ENCODE results near the gene CEP295NL.
A peak's percentile ranks its signal among the peaks of the same experiment; 100 is the strongest.
"Not testable (repeated sequence)": the region's sequence is repeated elsewhere in the genome, so short reads cannot be mapped to it uniquely, and the experiment has no call there.

The CEP295NL gene, protein sequence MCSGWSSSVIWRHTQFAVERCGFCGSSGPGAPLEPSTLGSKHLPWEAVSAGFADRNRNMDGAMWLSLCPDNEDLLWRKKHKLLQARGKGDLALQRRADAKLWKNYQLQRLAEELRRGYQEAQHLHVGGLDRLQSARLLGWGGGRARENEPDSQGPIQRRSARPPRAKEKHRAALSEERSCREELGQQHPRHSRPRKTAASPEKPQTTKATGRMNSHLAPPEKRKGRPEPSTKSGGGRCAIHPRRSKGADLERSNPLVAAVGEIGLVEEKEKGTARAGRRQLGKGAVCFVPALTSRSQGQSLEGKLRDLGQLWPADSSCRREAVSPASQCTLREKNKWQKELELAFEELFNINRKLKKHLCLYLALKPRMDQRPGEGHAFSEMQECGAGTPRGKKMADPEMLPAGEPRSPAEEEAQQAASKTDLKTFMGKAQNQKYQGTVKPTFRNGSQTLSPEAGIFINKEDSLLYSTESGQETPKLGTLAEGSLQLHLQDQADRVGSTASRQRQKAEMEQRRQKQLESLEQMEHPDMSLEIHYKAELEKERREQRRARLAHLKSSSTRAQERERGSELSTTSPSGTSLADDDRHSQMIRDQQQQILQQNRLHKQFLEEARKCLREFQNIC

DNA sequence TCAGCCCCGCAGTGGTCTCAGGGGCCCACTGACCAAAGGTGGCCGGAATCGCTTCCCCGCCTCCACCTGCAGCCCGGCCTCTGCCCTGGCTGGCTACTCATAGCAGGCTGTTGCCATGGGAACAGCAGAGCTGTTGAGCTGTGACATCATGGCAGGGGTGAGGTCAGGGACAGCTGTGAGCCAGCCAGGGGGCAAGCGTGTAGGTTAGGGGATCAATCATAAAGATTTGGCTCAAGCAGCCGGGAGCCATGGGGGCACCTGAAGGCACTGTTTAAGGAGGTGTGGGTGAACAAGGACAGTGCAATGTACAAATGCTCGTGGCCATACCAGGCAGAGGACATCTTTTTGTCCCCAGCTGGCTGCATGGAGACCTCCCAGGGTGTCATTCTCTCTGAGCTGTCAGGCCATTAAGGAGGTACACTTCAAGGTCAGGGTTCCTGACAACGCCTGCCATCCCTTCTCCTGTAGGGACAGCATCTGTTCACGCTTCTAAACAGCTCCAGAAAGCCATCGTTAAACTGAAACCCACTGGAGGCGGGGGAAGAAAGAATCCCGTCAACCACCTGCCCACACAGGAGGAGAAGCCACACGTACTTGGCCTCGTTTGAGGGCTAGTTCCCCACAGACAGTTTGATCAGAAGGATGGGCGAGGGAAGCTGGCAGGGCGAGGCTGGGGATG is at the start of gene CEP295NL:
CEP295NL (minus strand) TSS at position 101 of the 679 bp plus-strand sequence. CDS start 1,373 bp downstream, outside the sequence.
- DNase-seq (ENCODE audit: low spot score): peak; percentile 63

DNA sequence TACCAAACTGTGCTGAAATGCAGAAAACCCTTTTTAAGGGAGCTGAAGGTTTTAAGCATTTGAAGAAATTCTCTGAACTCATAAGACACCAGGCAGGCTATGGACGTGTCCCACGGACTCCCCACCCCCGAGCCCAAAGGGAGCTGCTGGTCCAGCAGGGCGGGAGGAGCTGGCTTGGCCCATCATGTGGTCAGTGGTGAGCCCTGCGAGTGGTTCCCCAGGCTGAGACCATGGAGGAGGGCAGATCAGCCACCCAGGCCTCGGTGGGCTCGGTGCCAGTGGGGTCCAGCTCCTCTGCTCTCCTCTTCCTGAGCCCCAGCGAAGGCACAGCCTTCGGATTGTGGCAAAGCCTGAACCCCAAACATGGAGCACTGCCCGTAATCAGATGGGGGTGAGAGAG is 49.7 kb upstream of the CEP295NL start:
- DNase-seq (ENCODE audit: low spot score): no peak

DNA sequence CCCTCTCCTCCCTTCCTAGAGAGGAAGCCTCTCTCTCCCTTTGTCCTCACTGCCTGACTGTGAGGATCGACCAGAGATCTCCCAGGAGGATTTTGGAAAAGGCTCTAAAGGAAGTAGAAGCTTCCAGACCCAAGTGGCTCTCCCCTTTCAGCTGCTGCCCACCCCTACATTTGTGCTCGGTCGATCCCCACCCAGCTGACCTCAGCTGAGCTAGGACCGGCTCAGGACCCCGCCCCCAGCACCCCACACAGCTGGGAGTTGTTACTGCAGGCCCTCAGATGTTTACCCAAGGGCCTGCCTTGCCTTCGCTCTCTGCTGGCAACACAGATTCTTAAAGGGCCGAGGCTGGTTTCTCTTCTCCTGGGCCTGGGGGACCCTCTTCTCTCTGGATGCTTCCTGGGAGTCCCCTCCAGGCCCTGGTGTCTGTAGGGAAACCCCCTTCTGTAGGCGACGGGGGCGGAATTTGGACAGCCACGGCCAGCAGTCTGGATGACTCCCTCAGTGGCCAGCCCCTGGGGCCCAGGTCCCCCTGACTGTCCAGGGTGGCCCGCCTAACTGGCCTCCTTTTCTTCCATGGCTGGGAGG is 49.1 kb upstream of the CEP295NL start:
- no peak for DNase-seq (ENCODE audit: low spot score)

DNA sequence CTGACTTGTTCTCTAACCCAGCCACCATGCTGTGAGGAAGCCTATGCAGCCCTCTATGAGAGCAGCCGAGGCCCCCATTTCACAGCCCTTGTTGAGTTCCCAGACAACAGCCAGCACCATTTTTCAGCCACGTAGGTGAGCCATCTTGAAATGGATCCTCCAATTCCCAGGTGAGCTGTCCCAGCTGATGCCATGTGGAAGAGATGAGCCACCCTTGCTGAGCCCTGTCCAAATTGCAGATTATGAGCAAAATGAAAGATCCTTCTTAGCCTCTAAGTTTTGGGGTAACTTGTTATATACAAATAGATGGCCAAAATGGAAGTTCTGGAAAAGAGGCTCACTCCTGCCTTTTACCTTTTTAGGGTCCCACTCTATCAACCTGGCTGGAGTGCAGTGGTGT is 47.9 kb upstream of the CEP295NL start:
- DNase-seq (ENCODE audit: low spot score): no peak

DNA sequence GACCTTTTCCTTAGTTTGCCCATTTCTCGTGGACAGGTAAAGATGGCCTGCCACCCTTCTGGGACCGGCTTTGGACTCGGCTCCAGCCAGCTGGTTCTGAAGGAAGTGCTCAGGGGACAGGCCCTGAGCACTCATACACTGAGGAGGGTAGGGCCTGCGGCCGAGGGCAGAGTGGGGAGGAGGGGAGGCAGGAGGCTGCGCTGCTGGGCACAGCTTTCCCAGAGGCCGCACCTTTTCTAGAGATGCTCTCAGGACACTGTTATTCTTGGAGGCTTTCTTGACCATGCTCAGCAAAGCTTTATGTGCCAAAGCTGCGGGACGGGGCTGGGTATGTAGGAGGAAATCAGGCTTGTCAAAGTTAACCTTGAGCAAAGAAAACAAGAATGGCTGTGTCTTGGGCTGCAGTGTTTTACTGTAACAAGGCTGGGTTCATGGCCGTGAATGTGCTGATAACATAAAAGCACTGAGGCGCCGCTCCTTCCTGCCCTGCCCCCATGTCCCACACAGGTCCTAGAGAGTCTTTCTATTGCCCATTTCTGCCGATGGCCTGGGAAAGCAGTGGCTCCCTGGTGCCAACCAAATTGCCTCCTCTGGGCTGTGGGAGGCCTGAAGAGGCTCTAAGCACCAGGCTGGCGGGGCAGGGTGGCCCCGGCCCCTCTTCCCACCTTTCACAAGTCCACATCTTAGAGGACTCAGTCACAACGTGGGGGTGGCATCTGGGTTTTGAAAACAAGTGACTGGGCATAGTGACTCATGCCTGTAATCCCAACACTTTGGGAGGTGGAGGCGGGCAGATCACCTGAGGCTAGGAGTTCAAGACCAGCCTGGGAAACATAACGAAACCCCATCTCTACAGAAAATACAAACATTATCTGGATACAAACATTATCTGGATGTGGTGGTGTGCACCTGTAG is 44.5 kb upstream of the CEP295NL start:
- no peak for DNase-seq (ENCODE audit: low spot score)

DNA sequence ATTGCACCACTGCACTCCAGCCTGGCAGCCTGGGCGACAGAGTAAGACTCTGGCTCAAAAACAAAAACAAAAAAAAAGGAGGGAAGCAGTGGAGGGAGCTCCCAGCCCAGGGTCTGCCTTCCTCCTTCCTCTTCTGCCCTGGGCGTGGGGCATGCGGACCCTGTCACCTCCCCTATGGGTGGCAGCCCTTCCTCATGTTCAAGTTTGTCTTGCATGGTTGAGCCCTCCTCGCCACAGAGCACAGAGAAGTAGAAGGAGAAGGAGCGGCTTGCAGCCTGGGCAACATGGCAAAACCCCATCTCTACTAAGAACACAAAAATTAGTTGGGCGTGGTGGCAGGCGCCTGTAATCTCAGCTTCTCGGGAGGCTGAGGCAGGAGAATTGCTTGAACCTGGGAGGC is 43.6 kb upstream of the CEP295NL start:
- no peak for DNase-seq (ENCODE audit: low spot score)

DNA sequence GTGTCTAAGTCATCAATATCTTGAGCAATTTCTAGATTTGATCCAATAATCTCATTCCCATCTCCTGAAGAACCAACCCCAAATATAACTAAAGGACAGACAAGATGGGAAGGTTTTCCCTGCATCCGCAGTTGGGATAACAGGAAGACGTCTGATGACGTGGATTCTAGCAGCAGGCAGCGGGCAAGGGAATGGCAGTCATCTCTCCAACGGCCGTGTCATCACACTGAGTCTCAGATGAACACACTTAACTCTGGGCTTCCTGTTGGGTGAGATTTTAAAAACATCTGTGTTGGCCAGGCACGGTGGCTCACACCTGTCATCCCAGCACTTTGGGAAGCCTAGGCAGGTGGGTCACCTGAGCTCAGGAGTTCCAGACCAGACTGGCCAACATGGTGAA is 43.1 kb upstream of the CEP295NL start:
- no peak for DNase-seq (ENCODE audit: low spot score)

DNA sequence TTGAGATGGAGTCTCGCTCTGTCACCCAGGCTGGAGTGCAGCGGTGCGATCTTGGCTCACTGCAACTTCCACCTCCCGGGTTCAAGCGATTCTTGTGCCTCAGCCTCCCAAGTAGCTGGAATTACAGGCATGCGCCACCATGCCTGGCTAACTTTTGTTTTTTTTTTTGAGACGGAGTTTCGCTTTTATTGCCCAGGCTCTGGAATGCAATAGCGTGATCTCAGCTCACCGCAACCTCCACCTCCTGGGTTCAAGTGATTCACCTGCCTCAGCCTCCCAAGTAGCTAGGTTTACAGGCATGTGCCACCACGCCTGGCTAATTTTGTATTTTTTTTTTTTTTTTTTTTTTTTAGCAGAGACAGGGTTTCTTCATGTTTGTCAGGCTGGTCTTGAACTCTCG is 42.5 kb upstream of the CEP295NL start:
- DNase-seq (ENCODE audit: low spot score): not testable (repeated sequence)

DNA sequence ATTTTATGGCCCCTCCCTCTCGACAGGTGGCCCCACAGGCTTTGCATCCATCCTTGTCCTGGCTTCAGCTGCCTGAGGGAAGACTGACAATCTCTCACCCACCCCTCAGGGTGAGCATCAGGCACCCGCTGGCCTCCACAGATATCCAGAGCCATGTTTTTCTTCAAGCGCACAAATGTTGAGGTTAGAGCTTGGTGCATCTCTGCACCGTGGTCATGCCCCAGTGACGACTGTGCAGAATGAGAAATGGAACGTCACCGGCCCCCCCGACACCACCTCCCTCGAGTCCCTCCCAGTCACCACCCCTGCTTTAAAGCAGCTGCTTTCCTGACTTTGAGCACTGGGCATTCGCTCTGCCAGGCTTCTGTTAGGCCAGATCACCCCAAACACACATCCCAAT is 42.0 kb upstream of the CEP295NL start:
- DNase-seq (ENCODE audit: low spot score): no peak

DNA sequence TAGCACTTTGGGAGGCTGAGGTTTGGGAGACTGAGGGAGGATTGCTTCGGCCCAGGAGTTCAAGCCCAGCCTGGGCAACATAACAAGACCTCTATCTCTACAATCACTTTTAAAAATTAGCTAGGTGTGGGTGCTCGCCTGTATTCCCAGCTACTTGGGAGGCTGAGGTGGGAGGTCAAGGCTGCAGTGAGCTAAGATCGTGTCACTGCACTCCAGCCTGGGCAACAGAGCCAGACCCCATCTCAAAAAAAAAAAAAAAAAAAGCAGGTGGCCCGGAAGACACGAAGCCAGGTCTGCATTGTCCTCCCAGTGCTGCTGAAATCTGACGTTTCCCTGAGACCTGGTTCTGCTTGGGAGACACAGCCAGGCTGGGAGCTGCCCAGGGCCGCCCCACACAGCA is 41.0 kb upstream of the CEP295NL start:
- DNase-seq (ENCODE audit: low spot score): no peak

DNA sequence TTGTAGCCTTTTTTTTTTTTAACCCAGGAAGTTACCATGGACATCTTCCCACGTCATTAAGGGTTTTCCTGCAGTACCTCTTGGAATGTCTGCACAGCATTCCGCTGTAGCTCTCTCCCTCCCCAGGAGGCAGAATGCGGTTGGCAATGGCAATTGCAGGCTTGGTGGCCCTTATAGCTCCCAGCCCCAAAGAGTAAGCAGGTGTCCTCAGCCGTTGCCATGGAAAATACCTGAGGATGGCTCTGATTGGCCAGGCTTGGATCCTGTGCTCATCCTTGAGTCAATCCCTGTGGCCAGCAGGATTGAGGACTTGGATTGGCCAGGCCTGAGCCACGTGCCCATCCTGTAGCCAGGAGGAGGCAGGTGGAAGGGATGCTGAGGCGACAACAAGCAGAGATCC is 37.7 kb upstream of the CEP295NL start:
- DNase-seq (ENCODE audit: low spot score): no peak

DNA sequence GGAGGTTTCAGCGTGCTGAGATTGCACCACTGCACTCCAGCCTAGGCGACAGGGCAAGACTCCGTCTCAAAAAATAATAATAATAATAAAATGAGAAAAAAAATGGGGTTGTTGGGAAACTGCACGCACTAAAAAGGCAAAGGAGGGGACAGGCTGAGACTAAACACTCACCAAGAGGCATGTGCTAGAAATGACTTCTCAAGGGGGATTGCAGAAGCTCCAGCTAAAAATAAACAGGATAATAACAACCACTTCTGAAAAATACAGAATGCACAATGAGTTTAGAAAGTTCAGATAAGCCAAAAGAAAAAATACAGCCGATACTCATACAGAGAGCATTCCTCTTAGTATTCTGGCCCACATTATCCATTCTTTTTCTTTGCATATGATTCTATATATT is 37.3 kb upstream of the CEP295NL start:
- DNase-seq (ENCODE audit: low spot score): no peak

DNA sequence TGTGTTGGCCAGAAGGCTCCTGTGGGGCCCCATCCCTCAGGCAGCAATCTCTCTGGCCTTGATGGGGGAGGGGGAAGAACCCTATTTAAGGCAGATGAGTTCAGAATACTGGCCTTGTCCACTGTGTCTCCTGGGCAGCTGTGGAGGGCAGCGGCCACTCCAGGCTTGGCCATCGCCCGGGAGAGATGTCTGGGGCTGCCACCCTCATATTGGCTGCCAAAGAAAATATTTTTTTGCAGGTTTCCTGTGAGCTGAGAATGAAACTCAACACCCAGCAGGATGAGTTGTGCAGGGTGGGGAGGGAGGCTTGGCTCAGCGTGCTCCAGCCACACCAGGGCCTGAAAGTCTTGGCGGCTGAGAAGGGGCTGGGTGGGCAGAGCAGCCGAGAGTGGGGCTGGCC is 36.6 kb upstream of the CEP295NL start:
- DNase-seq (ENCODE audit: low spot score): no peak

DNA sequence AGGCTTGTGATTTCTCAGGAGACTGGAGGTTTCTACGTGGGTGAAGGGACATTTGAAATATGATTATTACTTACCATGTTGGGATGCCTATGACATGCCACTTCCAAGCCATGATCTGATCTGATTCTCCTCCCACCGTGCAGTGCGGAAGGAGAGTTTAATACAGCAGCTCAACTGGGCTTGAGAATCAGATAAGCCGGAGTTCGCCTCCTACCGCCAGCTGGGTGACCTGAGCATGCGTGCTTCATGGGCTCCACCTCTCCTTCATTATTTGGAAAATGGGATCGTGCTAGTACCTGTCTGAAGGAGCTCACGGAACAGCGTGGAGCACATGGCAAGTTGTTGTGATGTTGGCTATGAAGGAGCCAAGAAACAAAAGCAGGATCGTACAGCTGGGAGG is 34.6 kb upstream of the CEP295NL start:
- DNase-seq (ENCODE audit: low spot score): no peak

DNA sequence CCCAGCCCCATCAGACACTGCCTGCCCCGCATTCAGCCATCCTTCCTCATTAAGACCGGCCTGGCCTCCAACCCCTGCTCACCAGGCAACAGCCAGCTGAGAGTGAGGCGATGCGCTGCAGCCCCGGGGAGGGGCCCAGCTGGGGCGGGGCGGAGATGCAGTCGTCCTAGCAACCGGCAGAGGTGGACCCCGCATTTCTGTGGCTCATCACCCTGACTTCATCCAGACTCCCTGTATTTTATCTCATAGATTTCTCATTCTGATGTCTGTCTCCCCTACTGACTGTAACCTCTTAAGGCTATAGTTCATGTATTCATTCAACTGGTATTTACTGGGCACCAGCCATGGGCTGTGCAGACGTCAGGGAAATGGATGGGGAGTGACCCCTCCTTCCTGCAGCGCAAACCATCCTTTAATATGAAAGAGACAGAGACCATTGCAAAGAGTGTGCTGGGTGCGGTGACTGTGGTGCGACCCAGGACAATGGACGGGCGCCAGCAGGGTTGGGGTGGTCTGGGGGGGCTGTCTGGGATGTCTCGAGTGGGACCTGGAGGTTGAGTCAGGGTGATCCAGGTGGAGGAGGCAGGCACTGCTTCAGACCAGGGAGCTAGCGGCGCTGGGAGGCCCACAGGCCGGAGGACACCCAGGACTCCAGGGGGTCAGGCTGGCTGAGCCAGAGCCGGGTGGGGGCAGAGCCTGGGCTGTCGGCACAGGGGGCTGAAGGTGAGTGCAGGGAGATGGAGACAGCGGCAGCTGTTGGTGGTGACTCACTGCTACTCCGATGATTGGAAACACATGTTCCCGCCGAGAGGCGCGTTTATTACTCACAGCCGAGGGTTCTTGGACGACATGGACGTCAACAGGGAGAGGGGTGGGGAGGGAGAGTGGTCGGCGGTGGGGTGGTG is 32.7 kb upstream of the CEP295NL start:
- peak; percentile 91 for DNase-seq (ENCODE audit: low spot score)

DNA sequence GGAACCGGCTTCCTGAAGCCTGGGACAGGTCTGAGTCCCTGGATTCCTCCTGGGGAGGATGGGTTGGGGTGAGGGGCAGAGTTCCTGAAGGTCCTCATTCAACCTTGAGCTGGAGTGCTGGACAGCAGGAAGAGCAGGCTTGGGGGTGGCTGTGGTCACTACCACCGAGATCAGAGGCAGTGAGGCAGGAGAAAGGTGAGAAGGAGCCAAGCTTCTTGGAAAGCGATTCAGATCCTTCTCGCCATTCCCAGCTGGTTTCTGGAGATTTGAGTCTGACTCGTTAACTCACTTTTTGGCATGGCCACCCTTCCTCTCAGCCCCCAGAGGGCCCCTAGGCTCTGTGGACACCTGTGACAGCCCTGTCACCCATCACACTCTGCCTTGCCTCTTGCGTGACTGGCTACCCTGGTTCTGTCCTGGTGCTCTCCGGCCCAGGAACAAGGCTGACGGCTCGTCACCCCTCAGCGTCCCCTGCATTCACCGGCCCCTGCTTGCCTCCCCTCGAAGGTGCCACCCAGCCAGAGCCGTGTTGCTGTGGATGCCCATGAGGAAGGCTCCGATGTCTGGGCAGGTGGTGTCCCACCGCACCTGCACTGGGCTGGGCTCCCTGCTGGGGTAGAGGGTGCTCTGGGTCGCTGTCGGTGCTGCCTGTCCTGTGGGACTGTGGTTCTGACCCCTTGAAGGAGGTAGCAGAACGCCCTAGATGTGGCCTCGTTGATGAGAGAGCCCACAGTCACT is 31.8 kb upstream of the CEP295NL start:
- no peak for DNase-seq (ENCODE audit: low spot score)

DNA sequence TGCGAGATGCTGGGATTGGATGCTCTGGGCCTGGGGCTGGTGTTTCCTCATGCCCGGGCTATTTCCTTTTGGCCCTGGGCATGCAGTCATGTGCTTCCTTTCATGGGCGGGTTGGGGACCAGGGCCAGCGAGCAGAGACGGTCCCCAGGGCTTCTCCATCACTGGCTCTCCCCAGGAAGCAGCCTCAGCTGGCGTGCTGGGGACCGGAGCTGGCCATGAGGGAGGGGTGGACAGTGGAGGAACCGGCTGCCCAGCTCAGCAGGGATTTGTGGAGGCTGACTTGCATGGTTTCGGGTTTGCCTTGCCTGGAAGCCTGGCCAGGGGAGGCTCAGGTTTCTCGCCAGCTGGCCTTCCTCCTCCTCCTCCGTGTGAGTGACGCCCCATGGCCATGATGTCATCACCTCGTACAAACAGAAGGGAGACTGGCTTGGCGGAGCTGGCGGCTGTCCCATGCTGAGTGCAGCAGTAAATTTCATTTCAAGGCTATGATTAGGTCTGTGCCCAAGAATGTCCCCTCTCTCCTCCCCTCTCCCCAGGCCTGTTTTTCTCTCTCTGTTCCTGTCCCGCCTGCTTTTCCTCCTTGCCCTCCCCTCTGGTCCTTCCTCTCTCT is 31.1 kb upstream of the CEP295NL start:
- peak; percentile 94 for DNase-seq (ENCODE audit: low spot score)

DNA sequence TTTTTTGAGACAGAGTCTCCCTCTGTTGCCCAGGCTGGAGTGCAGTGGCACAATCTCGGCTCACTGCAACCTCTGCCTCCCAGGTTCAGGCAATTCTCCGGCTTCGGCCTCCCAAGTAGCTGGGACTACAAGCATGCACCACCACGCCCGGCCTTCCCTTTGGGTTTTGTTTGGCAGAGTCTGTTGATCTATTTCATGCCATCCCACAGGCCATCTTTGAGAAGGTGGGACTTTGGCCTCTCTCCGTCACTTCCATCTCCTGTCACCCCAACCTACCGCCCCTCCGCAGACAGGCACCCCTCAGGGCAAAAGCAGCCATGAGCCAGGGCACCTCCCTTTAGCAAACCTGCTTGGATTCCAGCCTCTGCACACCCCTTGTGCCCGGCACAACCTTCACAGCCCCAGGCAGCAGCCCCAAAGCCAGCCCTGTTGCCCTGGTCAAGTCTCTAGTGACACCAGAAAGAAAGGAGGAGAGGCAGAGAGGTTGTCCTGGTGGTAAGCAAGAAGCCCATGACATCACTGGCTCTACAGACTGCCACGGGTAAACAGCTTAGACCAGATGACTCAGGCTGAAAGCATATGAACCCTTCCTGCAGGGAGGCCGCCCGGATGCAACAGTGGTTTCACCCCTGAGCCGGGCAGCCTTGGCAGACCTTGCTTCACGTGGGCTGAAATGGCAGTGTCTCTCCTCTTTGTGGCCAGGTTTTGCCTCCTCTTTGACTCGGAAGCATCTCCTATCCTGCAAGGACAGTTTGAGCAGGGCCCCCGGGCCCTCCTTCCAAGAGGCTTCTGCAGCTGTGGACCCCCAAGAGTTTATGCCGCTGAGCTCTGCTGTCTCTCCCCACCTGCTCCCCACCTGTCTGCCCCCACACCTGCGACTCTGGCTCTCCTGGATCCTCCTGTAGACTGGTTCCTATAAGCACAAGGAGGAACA is 30.3 kb upstream of the CEP295NL start:
- peak; percentile 94 for DNase-seq (ENCODE audit: low spot score)

Measured in AG08396 (cell line).